A673 (cell line): Measurements from ENCODE around the gene NR1I3.

Experiments used
- CTCF ChIP-seq: fragments of 300-800, 200-600 bp; sonication (generic); conservative IDR thresholded peaks from 2 replicates; pipeline ENCODE4 v1.5.1; 2017; ENCODE audit warnings: low read depth, mild to moderate bottlenecking, antibody characterized with exemption, low read length, moderate library complexity, mixed read lengths
- EZH2 ChIP-seq: fragments of 200-600 bp; sonication (generic); IDR thresholded peaks from 2 replicates; pipeline ENCODE4 v1.6.1; 2017; ENCODE audit warnings: borderline replicate concordance, low read depth, mild to moderate bottlenecking, mixed read lengths, antibody characterized with exemption, low read length; ENCODE audit not compliant: poor library complexity, severe bottlenecking

DNA sequence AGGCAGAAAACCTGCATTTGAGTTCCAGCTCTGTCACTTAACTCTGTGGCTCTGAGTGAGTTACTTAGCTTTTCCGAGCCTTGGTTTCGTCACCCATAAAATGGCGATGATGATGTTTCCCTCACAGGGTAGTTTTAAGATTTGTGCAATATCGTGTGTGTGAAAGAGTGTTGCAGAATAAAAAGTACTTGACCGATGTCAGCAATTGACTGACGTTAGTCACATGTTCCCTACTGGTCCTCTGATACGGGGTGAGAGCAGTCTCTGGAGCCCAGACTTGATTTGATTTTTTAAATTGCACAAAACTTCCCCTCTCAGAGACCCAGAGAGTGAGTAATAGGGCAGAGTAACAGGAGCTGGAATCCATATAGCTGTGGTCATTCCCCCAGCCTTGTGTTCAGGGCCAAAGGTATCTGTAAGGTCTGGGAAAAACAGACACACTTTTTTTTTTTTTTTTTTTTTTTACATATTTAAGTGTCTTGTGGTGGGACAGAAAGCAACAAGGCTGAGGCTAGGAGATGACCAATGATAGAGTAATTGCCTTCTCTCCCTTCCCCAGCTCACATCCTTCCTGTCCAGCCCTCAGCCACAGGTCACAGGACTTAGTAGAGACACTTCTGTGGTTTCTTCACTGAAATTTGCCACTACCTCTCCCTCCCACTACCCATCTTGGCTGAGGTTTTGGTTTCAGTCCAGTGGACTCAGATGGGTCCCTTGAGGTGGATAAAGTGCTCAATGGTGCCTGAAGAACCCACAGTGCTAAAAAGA, 20.9 kb downstream of the NR1I3 start:
- no peak for TF ChIP-seq CTCF
- no peak for TF ChIP-seq EZH2
